ENCODE results near the gene RHOJ.

RHOJ gene

DNA sequence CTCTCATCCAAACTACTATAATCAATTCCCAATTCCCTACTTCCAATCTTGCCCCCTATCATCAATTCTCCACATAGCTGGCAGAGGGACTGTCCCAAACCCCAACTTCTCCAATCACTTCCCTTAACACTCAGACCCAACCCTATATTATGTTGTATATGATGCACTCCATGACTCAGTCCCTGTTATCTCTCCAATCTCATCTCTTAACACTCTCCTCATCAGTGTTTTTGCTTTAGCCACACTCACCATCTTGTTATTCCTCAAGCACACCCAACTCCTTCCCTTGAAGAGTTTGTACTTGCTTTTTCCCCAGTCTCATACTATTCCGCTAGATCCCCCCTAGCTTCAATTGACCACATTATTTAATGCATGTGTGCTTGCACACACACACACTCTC is 4.9 kb downstream of the RHOJ start:
- no peak for DNase-seq

DNA sequence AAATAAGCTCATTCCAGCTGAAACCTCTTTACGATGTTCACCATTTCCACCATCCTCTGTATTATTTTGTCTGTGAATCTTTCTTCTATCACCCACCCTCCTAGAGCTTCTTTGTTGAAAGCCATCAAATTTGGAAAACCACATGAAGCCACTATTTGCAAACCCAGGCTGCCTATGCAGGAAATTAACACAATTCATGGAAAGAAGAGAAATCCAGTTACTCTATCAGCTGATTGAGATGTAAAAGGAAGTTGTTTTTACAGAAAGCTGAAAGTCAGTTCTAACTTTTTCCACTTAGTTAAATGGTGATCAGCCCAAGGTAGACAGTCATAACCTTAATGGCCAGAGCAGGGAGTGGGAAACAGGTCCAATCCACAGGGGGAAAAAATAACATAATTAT is 6.6 kb downstream of the RHOJ start:
- DNase-seq: no peak

DNA sequence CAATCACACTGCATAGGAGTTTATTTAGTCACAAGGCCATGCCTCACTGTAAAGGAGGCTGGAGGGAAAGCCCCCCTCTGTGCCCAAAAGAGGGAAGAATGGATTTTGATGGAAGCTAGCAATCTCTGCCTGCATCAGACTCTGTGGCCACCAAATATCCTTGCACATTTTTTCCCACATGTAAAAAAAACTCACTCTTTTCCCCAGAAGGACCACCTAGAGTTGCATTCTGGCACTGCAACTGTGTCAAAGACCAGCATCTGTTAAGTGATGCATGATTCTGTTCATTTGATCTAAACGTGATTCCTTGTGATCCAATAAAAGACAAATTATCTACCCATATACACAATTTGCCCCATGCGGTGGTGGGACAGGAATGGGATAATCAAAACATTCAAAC is 8.0 kb downstream of the RHOJ start:
- DNase-seq: no peak

DNA sequence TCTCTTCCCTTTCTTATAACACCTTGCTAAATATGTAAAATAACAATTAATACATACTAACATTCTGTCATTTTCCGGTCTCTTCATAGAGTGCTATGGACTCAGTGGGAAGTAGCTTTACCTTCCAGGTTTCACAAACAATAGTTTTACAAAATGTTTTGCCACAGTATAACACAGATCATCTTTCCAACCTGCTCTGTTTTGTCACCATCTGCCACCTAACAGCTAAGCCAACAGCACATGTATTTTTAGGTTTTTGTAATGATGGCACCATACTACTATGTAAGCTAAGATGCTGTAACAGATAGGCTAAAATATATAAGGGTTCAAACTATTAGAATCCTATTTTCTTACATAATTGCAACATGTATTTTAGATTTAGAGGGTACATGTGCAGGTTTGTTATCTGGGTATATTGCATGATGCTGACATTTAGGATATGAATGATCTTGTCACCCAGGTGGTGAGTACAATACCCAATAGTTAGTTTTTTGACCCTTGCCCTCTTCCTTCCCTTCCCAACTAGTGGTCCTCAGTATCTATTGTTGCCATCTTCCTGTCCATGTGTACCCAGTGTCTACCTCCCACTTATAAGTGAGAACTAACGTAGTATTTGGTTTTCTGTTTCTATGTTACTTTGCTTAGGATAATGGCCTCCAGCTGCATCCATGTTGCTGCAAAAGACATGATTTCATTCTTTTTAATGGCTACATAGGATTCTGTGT is 8.7 kb downstream of the RHOJ start:
- DNase-seq: no peak

DNA sequence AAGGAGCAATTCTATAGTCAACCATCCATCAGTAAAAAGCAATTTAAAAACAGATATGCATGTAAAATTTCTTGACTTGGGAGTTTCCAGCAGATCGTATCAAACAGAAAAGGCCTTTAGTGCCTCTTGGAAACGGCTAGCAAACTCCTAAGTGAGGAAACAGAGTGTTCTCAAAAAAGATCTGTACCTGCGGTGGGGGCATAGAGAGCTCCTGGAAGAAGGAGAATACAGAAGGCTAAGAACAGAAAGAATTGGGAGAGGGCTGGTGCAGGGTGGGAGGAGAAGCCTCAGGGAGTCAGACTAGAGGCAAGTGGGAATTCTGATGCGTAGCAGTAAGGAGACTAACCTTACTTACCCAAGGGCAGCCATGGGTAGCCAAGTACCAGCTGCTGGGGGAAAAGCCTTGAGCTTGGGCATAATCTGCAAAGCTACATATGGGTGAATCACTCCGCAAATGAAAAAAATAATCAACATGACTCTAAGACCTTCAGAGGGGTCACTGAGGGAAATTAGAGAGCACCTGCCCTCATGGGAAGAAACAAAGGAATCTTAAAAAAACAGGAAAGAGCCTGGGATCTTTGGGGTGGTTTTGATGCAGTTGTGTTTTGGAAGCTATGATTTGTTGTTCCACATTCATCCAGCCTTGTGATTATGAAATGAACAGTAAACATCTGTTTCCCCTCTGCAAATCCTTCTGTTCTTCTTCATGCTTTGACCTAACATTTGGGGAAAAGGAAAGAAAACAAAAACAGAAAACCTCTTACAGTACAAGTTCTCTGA is 10.4 kb downstream of the RHOJ start:
- DNase-seq: no peak

DNA sequence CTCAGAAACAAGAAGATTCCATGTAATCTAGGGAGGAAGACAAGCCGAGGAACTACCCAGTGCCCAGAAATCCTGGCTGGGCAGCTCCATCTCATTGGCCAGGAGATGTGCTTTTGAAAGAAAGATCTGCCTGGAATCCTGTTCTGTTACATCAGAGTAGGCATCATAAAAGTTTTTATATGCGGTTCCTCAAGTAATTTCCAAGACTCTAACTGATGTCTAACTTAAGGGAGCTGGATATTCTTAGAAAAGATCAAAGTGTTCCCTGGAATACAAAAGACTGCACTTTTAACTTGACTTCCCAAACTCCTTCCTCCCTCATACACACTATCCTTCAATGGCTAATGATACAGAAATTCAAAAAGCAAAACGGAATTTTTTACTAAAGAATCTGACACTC is 16.3 kb downstream of the RHOJ start:
- no peak for DNase-seq

DNA sequence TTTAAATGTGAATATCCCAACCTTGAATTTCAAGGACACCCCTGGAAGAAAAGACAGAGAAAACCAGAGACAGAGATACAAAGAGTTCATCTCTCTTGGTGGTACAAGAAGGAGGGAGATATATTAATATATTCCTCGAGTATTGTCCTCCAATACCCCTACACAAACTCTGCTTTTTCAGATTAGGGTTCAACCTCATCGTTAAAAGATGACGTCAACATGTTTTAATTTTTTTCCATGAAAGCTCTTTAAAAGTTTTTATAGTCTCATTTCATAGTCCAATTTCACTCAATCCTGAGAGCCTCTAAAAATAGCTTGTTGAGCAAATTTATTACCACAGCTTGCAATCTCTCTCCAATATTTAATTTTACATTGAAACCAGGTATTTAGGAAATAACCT is 19.4 kb downstream of the RHOJ start:
- DNase-seq: no peak

DNA sequence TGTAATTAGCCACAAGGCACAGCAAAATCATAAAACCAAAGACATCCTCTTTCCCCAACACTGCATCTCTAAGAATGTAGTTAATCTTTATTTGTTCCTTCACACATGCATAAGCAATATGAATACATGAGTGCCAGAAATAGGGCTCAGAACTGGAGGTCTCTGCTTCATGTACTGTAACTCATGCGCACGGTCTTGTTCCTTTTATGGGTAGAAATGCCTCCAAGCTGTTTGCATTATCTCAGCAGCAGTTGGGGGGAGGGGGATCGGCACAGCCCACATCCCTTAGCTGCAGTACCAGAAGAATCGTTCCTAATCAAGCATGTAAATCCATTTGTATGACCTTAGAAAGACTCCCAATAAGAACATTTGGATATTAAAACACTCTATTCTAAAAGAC is 20.0 kb downstream of the RHOJ start:
- DNase-seq: peak; percentile 30

DNA sequence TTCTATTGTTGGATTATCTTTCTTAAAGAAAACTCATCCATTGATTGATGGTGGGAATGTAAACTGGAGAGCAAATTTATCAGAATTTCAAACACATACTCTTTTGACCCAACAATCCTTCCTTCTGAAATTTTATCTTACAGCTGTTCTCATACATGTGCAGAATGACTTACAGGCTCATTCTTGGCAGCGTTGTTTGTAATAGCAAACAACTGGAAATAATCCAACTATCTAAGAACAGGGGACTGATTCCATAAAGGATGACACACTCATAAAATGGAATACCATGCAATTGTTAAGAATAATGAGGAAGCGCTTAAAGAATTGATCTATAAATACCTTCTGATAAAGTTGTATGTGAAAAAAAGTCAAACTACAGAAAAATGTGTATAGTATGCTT is 24.0 kb downstream of the RHOJ start:
- no peak for DNase-seq

DNA sequence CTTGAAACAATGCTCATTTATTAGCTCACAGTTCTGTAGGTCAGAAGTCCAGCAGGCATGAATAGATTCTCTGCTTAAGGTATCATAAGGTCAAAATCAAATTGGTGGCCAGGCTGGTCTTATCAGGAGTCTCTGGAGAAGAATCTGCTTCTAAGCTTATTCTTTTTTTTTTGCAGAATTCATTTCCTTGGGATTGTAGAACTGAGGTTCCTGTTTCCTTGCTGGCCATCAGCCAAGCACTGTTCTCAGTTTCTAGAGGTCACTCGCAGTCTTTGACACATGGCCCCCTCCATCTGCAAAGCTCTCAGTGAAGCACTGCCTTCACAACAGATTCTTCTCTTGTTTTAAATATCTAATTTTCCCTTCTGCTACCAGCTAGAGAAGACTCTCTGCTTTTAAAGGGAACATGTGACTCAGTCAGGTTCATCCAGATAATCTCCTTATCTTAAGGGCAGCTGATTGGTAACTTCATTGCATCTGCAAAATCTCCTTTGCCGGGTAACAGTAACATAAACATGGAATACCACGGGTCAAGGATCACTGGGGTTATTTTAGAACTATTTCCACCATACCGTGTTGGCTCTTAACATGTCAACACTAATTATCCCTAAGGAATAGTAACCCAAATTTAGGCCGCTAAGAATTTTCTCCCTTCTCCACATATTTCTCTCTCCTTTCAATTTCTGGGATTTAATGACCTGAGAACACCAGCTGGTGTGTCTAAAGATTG is 25.3 kb downstream of the RHOJ start:
- no peak for DNase-seq

DNA sequence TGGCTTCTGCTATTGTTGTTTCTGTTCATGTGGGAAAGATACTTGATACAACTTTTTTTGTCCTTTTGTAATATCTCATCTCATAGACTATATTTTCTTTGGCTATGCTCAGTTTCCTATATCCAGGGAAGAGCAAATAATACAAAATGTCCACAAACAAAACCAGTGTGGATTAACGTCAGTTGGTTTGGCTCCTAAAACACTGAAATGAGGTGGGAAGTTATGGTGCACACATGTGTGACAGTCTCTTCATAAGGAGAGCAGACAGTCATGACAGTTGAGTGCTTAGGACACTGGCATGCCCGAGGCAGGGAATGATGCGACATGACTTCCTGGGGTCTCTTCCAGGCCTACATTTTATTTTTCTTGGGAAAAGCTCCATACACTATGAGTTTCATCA is 27.5 kb downstream of the RHOJ start:
- DNase-seq: no peak

DNA sequence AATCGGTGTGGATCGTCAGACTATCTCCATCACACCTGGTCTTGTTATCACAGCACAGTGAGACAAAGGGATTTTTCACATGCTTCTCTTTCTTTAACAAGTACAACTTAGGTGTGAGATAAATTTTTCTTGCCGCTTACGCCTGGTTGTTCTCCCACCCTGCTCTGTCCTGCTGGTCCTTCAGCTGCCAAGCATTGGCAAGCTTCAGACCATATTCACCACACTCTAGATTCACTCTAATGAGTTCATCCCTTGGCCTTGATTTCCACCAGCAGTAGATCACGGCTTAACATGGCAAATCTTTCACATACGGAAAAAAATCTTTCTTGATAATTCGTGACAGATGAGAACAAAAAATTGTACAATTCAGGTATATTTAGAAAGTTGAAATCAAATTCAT is 33.5 kb downstream of the RHOJ start:
- no peak for DNase-seq

DNA sequence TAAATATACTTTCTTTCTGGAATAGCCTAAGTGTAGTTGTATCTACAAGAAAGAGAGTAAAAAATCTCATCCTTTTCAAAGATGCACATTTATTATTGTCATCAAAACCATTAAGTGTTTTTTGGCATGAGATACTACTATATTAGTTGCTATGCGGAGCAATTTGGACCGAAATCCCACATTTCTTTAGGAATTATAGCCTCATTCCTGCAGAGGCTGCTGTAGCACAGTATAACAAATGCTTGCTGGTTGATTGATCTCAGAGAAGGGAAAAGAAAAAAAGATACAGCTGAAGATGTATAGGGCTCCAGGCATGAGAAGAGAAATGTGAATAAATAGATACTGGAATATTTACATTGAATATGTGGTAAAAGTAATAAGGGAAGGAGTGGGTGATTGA is 36.0 kb downstream of the RHOJ start:
- DNase-seq: no peak

DNA sequence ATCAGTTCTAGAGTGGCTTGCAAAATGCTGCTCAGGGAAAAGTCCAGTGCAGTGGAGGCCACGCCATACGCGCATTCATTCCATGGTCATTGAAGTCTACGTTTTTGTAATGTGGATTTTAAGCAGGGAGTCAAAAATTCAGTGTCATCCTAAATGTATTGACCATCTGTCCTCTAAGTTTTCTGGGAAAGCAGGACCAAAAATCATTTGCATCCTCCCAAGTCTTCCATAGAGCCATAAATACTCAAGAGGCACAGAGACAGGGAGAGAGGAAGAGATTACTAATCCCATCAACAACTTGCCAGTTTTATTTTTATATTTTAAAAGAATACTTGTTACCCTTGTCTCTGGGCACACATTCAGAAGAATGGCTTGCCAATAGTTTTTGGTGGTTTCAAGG is 36.9 kb downstream of the RHOJ start:
- peak; percentile 16 for DNase-seq

DNA sequence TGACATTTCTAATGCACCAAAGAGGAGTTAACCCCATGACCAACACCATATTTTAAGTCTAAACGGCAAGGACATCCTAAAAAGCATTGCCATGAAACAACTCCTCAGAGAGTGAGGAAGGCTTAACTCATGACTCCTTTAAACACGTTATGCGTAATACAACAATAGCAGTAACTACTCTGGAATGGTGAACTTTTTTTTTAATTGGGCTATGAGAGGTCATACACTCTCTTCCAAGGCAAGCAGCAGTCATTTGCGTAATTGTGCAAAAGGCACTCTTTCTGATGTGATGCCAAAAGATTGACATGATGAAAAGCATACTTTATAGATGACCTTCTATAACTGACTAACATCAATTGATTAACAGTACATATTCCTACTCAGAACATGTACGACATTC is 39.4 kb downstream of the RHOJ start:
- no peak for DNase-seq

DNA sequence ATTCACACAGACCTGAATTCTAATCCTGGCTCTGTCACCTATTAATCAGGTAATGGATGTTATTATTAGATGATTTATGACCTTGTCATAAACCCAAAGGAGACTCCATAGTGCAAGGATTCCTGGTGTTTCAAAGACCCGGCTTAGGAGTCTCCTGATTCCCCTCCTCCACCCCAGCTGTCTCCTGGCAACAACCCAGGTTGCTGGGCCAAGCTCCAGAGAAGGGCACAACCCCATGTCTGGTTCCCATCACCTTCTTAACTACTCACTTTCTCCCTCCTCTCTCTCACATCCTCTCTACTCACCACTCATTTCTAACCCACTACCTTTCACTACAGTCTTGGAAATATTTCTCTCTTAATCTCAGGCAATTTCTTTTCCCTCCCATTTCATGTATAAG is 41.6 kb downstream of the RHOJ start:
- peak; percentile 26 for DNase-seq

DNA sequence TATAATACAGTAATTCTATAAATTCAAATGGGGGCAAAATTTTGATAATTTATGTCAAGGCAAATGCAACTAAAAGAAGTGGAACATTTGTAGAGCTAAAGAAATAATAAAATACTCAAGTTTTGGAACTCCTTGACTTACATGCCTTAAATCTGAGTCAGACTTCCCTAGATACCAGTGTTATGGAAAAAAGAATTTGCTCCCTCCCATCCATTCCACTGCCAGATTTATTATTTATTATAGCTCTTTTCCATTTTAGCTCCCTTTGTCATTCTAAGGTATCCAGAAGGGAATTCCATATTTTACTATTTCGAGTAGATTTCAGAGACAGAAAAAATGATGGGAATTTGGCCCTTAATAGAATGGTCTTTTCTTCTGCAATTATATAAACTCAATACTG is 44.0 kb downstream of the RHOJ start:
- DNase-seq: no peak

DNA sequence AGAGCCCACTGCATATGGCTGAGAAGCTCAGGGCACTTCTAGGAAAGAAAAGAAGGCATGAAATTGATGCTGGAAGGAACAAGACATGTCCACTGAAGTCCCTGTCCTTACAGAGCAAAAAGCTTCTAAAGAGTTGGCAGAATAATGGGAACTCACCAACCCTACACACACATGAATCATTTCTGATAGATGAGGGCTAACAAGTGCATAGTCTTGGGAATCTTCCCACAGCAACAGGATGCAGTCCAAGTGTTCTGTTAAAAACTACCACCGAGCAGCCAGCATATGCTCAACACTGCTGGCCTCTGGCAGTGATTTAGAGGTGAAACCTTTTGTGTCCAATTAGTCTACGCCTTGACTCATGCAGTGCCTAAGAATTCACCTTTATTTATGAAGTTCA is 44.8 kb downstream of the RHOJ start:
- DNase-seq: peak; percentile 33

DNA sequence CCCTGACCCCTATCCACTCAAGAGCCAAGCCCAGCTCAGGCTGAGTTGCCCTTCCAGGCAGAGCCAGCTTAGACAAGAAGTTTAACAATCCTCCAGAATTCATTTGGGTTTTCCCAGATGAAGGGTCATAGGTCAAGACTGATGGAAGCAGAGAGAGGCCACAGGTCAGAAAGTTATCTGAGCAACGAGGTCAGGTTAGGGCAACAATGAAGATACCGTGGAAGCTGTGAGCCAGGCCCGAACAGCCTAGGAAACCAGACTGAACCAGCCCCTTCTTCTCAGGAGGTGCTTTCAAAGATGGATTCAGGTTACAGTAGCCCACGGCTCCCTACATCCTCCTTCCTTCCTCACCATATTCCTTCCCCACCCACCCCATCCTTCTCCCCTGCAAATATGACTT is 53.1 kb downstream of the RHOJ start:
- DNase-seq: no peak

DNA sequence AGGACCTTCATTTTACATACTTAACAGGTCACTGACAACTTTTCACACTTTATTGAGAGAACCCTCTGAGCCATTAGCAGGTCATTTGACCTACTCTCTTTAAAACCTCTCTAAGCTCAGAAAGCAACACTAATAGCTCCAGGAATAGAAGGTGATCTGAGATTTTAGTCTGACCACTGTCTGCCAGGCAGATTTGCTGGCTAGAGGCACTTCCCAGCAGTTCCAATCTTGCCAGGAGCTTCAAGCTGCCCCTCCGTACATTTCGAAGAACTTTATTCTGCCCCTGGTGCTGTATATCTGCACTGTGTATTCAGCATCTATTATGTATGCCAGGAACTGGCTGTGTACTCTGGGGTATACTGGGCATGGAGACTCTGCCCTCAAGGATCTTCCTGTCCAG is 58.2 kb downstream of the RHOJ start:
- DNase-seq: no peak

DNA sequence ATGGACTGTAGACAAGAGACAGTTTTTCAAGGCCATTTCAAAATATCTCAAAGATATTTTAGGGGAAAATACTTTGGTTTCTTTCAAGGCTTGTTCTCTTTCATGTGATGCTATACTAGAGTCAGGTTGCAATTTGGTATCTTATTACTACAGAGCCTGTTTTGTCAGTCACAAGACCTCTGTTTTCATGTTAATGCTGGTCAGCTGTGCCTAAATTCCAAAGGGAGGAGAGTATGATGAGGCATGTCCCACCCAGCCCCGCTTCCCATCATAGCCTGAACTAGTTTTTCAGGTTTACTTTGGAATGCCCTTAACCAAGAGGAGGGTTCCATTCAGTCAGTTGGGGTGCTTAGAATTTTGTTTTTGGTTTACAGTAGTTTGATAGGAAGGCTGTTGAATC is 61.9 kb downstream of the RHOJ start:
- DNase-seq: no peak

DNA sequence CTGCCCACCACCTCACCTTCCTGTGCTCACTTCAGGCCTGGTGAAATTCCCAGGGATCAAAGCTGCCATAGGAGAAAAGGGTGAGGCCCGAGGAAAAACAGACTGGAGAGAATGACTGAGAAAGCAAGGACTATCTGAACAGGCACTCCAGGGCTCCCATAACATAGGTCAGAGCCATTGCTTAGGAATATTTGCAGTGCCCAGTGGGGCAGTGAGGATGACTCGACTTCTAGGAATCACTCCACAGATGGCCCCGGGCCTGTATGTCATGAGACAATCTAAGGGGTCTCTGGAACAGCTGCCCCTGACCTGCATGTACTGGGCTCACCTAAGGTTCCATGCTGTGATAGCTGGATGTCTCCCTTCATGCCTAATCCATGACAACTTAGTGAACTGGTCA is 62.9 kb downstream of the RHOJ start:
- DNase-seq: no peak

DNA sequence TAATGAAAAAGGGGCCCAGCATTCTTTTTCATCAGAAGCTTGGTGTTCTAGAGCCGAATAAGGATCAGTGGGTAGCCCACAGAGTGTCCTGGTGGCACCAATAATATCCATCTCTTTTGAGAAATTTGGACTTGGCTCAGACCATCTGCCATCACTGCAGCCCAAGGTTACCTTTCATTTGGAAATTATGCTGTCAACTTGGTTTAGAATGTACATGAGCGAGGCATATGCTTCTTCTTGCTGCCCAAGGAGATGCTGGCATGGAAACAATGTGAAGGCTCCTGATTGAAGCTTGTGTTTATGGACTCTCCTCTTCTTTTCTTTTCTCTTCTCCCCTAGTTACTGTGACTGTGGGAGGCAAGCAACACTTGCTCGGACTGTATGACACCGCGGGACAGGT is 64.5 kb downstream of the RHOJ start:
- DNase-seq: peak; percentile 15

DNA sequence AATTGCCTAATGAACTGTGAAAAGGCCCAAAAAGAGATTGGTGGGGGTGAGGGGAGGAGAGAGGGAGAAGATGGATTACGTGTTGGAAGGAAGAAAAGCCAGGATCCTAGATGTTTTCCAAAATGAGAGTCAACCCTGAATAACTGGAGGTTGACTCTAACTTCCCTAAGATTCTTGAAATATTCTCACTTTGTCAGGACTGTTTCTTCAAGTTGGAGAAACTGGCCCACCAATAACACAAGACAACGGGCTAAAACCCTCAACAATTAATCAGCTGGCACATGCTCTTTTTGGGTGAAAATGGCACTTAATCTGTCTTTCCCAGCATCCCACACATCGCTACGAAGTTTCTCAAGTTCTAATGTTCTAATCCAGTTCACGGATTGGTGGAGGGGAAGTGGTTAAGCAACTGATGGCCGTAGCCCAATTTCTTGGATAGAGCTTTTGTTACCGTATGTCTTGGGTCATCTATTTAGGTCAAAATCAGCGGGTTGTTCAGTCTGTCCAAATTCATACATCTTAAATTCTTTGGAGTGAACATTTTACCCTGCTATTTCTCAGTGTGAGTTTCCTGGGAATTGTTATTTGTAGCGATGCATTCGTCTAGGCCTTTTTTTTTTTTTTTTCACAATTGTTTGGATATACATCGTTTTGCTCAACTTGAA is 65.5 kb downstream of the RHOJ start:
- no peak for DNase-seq

All from NCI-H446 treated with DMSO at 0.1 percent for 48 hours (cell line).